Uterus (tissue), 4 donors: ENCODE results near the gene BCLAF1. TPM values are rescaled to one million over a fixed set of nuclear protein-coding genes. Genes with fewer than 3 reads are reported as not detected.

ENCODE experiments used
- DNase-seq, 2 donors: peaks; one replicate each; pipeline ENCODE4 v3.0.0-alpha.2; 2019 to 2020
- H3K27ac ChIP-seq, 2 donors: fragments of 200-600 bp; sonication (generic); 1 replicate in 1 of 2; 2 replicates in 1 of 2; pipeline ENCODE4 v1.5.1; 2016 to 2018
- H3K27me3 ChIP-seq, 2 donors: fragments of 200-600 bp; sonication (generic); one replicate each; pipeline ENCODE4 v1.5.1; 2018 to 2019; ENCODE audit warnings: control low read depth in 1 of 2
- H3K36me3 ChIP-seq, 2 donors: fragments of 200-600 bp; sonication (generic); one replicate each; pipeline ENCODE4 v1.5.1; 2019; ENCODE audit warnings: control low read depth in 1 of 2
- H3K4me1 ChIP-seq, 2 donors: fragments of 200-600 bp; sonication (generic); one replicate each; pipeline ENCODE4 v1.5.1; 2018 to 2019; ENCODE audit warnings: control low read depth in 1 of 2
- H3K4me3 ChIP-seq, 2 donors: fragments of 200-600 bp; sonication (generic); 1 replicate in 1 of 2; 2 replicates in 1 of 2; pipeline ENCODE4 v1.5.1; 2018 to 2019; ENCODE audit warnings: mild to moderate bottlenecking in 1 of 2
- H3K9me3 ChIP-seq, 2 donors: fragments of 200-600 bp; sonication (generic); one replicate each; pipeline ENCODE4 v1.5.1; 2019; ENCODE audit warnings: control low read depth in 1 of 2
- POLR2A ChIP-seq, 2 donors: fragments of 450-650 bp; IDR thresholded peaks; one replicate each; pipeline ENCODE4 v1.6.1; 2016; ENCODE audit warnings: antibody characterized with exemption in 2 of 2, mild to moderate bottlenecking in 1 of 2, moderate library complexity in 1 of 2
- intact Hi-C: fragments of 100-400 bp; cut with DNase I; formaldehyde crosslinking; loops from one replicate; pipeline ENCODE4 v1.15.1; 2023; ENCODE audit warnings: low total_unique reads
- total RNA-seq, 4 donors: library from RNA; depleted of rRNA in 3 of 4; stranded (reverse); fragments of >200 nt in 3 of 4; gene quantifications; one replicate each; pipeline versions ENCODE4 v1.1.0 to v1.2.4, GENCODE V29; 2014 to 2023
- TF ChIP-seq, protein P1 (sequence below), 4 experiments: fragments of 200-600 bp in 2 of 4; fragments of 450-650 bp in 2 of 4; sonication (generic) in 2 of 4; IDR thresholded peaks; one replicate each; pipeline ENCODE4 v1.5.1; 2016 to 2019; ENCODE audit warnings: antibody characterized with exemption in 4 of 4, mild to moderate bottlenecking in 2 of 4, moderate library complexity in 1 of 4
- donor health status: DM: yes; HTN: yes; CAD: no.

The BCLAF1 gene
- total RNA-seq, 4 donors from 2014 or later, result 34.6 to 237 (median 211) TPM

DNA sequence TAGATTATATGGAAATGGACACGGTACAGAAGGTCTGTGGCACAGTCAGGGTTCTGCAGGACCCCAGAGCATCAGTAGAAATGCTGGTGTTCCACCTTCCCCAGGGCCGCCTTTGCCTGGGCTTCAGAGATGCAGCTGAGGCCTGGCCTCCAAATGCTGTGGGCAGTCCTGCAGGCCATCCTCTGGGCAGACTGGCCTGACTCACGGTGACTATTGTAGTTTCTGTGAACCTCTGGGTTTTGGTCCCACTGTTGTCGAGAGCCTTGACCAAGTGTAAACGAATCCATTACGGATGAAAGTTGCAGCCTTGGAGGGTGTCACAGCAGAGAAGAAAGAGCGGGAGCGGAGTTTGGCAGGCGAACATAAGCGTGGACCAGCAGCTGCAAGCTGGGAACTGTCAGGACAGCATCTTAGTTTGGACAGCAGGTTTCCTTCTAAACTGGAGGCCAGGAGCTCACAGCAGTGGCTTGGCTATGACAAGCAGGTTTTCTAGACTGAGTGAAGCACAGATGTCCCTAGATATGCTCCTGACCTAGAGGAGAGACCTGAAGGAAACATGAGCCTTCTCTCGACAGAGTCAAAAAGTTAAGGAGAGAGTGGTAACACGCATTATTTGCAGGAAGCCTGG lies 46.2 kb upstream of the BCLAF1 start:
- TF ChIP-seq, protein P1, sequence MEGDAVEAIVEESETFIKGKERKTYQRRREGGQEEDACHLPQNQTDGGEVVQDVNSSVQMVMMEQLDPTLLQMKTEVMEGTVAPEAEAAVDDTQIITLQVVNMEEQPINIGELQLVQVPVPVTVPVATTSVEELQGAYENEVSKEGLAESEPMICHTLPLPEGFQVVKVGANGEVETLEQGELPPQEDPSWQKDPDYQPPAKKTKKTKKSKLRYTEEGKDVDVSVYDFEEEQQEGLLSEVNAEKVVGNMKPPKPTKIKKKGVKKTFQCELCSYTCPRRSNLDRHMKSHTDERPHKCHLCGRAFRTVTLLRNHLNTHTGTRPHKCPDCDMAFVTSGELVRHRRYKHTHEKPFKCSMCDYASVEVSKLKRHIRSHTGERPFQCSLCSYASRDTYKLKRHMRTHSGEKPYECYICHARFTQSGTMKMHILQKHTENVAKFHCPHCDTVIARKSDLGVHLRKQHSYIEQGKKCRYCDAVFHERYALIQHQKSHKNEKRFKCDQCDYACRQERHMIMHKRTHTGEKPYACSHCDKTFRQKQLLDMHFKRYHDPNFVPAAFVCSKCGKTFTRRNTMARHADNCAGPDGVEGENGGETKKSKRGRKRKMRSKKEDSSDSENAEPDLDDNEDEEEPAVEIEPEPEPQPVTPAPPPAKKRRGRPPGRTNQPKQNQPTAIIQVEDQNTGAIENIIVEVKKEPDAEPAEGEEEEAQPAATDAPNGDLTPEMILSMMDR (IDR thresholded peaks at IDR 0.05), result no peak
- no peak for TF ChIP-seq POLR2A (IDR thresholded peaks at IDR 0.05)
- DNase-seq, result no peak
- no peak overlapping the region for H3K4me3 ChIP-seq
- no peaks in the 10 kb centered on the region for H3K36me3 ChIP-seq
- H3K27me3 ChIP-seq, result no peaks in the 10 kb centered on the region
- no peaks in the 10 kb centered on the region for H3K4me1 ChIP-seq
- intact Hi-C loops, result no loop called here
- H3K27ac ChIP-seq, result no peak overlapping the region
- no peaks in the 10 kb centered on the region for H3K9me3 ChIP-seq

DNA sequence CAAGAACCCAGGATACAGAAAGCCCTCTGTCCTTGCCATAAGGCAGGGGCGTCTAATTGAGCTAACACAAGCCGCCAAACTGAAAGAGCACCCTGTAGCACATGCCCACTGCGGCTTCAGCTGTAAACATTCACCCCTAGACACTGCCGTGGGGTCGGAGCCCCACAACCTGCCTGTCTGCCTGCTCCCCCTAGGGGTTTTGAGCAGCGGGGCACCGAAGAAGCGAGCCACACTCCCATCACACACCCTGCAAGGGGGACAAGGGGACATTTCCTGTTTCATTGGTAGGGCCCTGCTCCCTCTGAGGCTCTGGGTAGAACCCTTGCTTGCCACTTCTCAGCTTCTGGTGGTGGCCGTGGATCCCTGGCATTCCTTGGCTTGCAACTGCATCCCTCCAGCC lies 45.2 kb upstream of the BCLAF1 start:
- Histone ChIP-seq H3K4me1 (no peaks in the 10 kb centered on the region), H3K9me3 (no peaks in the 10 kb centered on the region), H3K27ac (no peak overlapping the region), H3K4me3 (no peak overlapping the region), H3K27me3 (no peaks in the 10 kb centered on the region), H3K36me3 (no peaks in the 10 kb centered on the region)
- DNase-seq, result no peak
- TF ChIP-seq POLR2A (IDR thresholded peaks at IDR 0.05), result no peak
- TF ChIP-seq, protein P1 (IDR thresholded peaks at IDR 0.05), result no peak
- intact Hi-C loops, result no loop called here

DNA sequence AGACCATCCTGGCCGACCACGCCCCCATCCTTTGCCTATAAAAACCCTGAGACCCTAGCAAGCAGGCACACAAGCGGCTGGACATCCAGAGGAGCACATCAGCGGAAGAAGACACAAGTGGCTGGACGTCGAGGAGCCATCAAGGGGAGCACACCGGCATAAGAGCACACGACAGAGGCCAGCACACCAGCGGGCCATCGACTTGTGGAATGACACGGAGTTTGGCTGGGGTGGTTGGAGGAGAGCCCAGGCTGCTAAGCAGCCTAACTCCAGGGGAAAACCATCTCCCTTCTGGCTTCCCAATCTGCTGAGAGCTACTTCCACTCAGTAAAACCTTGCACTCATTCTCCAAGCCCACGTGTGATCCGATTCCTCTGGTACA lies 44.8 kb upstream of the BCLAF1 start:
- no peak overlapping the region for H3K4me3 ChIP-seq
- intact Hi-C loops, result no loop called here
- no peaks in the 10 kb centered on the region for H3K36me3 ChIP-seq
- no peaks in the 10 kb centered on the region for H3K4me1 ChIP-seq
- H3K9me3 ChIP-seq, result no peaks in the 10 kb centered on the region
- no peak for TF ChIP-seq POLR2A (IDR thresholded peaks at IDR 0.05)
- TF ChIP-seq, protein P1 (IDR thresholded peaks at IDR 0.05), result no peak
- H3K27me3 ChIP-seq, result no peaks in the 10 kb centered on the region
- H3K27ac ChIP-seq, result no peak overlapping the region
- no peak for DNase-seq

DNA sequence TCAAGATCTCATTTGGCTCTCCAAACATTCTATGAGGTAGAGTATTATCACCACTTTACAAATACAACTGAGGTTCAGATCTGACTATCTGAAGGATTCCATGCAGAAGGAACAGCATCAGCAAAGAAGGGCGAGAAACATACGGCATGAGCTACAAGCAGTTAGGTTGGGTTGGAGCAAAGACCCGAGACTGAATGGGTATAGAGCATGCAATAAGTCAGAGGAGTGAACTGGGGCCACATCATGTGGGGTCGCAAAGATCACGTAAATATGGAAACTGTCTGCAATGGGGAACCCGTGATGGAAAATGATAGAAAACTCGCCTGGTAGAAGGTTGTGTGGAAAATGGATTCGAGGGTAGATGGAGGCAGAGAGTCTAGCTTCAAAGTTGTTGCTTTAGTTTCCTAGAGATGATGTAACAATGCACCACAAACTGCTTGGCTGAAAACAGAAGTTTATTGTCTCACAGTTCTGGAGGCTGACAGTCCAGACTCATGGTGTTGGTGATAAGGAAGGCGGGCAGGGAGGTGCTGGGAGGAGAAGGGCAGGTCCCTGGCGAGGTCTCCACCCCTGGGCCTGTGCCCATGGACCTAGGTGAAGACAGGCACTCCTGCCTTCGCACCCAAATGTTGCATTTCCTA lies 44.3 kb upstream of the BCLAF1 start:
- Histone ChIP-seq H3K27ac (no peak overlapping the region), H3K4me1 (no peaks in the 10 kb centered on the region), H3K27me3 (no peaks in the 10 kb centered on the region), H3K36me3 (no peaks in the 10 kb centered on the region), H3K4me3 (no peak overlapping the region), H3K9me3 (no peaks in the 10 kb centered on the region)
- intact Hi-C loops, result no loop called here
- DNase-seq, result no peak
- TF ChIP-seq, protein P1 (IDR thresholded peaks at IDR 0.05), result no peak

DNA sequence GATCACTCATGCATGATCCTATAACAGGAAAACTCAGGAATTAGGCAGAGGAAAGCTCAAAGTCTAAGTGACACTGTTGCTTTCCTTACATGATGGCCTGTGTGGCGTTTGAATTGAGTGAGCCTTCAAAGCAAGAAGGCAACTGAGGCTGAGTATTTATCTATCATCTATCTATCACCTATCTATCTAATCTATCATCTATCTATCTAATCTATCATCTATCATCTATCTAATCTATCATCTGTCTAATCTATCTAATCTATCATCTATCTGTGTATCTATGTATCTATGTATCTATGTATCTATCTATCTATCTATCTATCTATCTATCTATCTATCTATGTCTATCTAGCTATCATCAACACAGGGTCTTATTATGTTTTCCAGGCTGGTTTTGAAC lies 41.8 kb upstream of the BCLAF1 start:
- Histone ChIP-seq H3K4me3 (no peak overlapping the region), H3K36me3 (no peaks in the 10 kb centered on the region), H3K27ac (no peak overlapping the region), H3K27me3 (no peaks in the 10 kb centered on the region), H3K4me1 (no peaks in the 10 kb centered on the region), H3K9me3 (no peaks in the 10 kb centered on the region)
- intact Hi-C loops, result no loop called here
- TF ChIP-seq, protein P1 (IDR thresholded peaks at IDR 0.05), result no peak
- TF ChIP-seq POLR2A (IDR thresholded peaks at IDR 0.05), result no peak
- no peak for DNase-seq
